ENCODE measurements around the gene NCSTN.

DNA sequence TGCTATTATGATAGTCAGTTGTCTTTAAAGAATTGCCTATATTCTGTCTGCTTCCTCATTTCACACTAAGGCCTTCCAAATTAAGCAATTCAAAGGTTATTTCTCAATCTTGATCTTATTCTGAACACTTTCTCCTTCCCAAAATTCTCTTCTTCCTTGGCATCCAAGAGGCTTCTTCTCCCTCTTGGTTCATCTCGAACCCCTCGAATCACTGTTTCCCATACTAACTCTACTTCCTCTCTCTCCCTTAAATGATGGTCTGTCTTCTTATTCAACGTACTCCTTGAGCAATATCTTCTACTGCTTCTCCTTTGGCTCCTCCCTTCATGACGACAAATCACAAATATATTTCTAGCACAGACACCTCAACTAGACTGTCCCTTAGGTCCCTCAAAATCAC, 4.6 kb upstream of the NCSTN start:
- TF ChIP-seq, protein P1, sequence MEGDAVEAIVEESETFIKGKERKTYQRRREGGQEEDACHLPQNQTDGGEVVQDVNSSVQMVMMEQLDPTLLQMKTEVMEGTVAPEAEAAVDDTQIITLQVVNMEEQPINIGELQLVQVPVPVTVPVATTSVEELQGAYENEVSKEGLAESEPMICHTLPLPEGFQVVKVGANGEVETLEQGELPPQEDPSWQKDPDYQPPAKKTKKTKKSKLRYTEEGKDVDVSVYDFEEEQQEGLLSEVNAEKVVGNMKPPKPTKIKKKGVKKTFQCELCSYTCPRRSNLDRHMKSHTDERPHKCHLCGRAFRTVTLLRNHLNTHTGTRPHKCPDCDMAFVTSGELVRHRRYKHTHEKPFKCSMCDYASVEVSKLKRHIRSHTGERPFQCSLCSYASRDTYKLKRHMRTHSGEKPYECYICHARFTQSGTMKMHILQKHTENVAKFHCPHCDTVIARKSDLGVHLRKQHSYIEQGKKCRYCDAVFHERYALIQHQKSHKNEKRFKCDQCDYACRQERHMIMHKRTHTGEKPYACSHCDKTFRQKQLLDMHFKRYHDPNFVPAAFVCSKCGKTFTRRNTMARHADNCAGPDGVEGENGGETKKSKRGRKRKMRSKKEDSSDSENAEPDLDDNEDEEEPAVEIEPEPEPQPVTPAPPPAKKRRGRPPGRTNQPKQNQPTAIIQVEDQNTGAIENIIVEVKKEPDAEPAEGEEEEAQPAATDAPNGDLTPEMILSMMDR (conservative IDR thresholded peaks at IDR 0.05; ENCODE audit: low read depth, low read length) = no peak
- TF ChIP-seq EZH2 (IDR thresholded peaks at IDR 0.05; ENCODE audit: borderline replicate concordance, low read depth, low read length, poor library complexity, severe bottlenecking) = no peak
